GM10266 (cell line): ENCODE data around the gene RETREG1.

Source experiments
- DNase-seq: peaks from one replicate; pipeline ENCODE4 v3.0.0; 2012; ENCODE audit errors: extremely low spot score
- CTCF ChIP-seq: IDR thresholded peaks from 2 replicates; pipeline ENCODE4 v1.5.1; 2012; ENCODE audit warnings: mild to moderate bottlenecking, low read depth; ENCODE audit not compliant: control insufficient read depth, insufficient read depth; ENCODE audit errors: missing control alignments

The RETREG1 gene

GRCh38 chr5:16497546-16497945 is 119.3 kb downstream of the RETREG1 start:
- TF ChIP-seq CTCF, result no peak

GRCh38 chr5:16493261-16493660 is 123.5 kb downstream of the RETREG1 start:
- TF ChIP-seq CTCF, result no peak
- no peak for DNase-seq

More at GRCh38 chr5:16497546-16497945, 119.3 kb downstream of the RETREG1 start:
- no peak for DNase-seq

- DNase-seq, result no peak
- no peak for TF ChIP-seq CTCF
Measured at GRCh38 chr5:16492398-16493140, 124.2 kb downstream of the RETREG1 start.

- no peak for TF ChIP-seq CTCF
- DNase-seq, result no peak
Measured at GRCh38 chr5:16490911-16491310, 125.9 kb downstream of the RETREG1 start.

- peak; percentile 45 for TF ChIP-seq CTCF
- no peak for DNase-seq
Measured at GRCh38 chr5:16489322-16489791, 127.4 kb downstream of the RETREG1 start.

- no peak for DNase-seq
- no peak for TF ChIP-seq CTCF
Measured at GRCh38 chr5:16487456-16487855, 129.3 kb downstream of the RETREG1 start.

GRCh38 chr5:16486711-16487111 is 130.1 kb downstream of the RETREG1 start:
- DNase-seq, result no peak
- TF ChIP-seq CTCF, result no peak
